HepG2 (cell line): Measurements from ENCODE around the gene EMP2. TPM values are rescaled to one million over a fixed set of nuclear protein-coding genes. Genes with fewer than 3 reads are reported as not detected.

Experiments
- ATAC-seq: fragments of 200-7000 bp; cut with Tn5 transposase; 3 replicates; pipeline ENCODE4 v1.9.1; 2020; ENCODE audit warnings: mild to moderate bottlenecking, moderate library complexity
- BruUV-seq: library from RNA; stranded (reverse); fragments of 400-500 nt; replicated peaks from 2 replicates; lab custom pipeline; 2021; lab: Mats Ljungman, UMichigan
- CTCF ChIA-PET: fragments of 300-600 bp; formaldehyde crosslinking; extraction: SDS; loops from one replicate; lab custom pipeline; 2021; ENCODE audit warnings: low total read pairs, inconsistent platforms, low intra/inter-chr PET ratio; lab: Yijun Ruan, JAX
- POLR2A ChIA-PET: fragments of 350-600 bp; sonication (Branson Sonifier 250); formaldehyde crosslinking; loops from one replicate; lab custom pipeline; 2020; ENCODE audit warnings: antibody characterized with exemption, inconsistent platforms; lab: Yijun Ruan, JAX
- DNase-seq: peaks from one replicate; pipeline ENCODE4 v3.0.0-alpha.2; 2015; ENCODE audit warnings: low spot score
- FAIRE-seq: peaks from 3 replicates; lab custom pipeline; 2011; peaks lifted over from hg19 to GRCh38; lab: Jason Lieb, UNC
- H2AFZ ChIP-seq: one replicate; pipeline ENCODE4 v1.6.1; 2011; ENCODE audit warnings: low read length, inconsistent platforms
- H3K27ac ChIP-seq: fragments of 300-600 bp; 3 replicates; pipeline ENCODE4 v1.8.0; 2011; ENCODE audit warnings: mixed run types, mild to moderate bottlenecking, mixed read lengths, low read length, inconsistent platforms; ENCODE audit not compliant: insufficient read depth; ENCODE audit errors: extremely low read length
- H3K27me3 ChIP-seq, 2 experiments: fragments of 200-600 bp in 1 of 2; 2 replicates in 1 of 2; 3 replicates in 1 of 2; pipeline versions ENCODE4 v1.6.0 to v1.8.0; 2011; ENCODE audit warnings: low read length in 2 of 2, mild to moderate bottlenecking in 2 of 2, moderate library complexity in 2 of 2, inconsistent platforms in 1 of 2; ENCODE audit not compliant: insufficient read depth in 2 of 2, control insufficient read depth in 1 of 2
- H3K36me3 ChIP-seq, 2 experiments: fragments of 200-600 bp in 1 of 2; replicated peaks in 1 of 2; 2 replicates in 1 of 2; 3 replicates in 1 of 2; pipeline versions ENCODE4 v1.5.1 to v1.8.0; 2011; ENCODE audit warnings: low read length in 2 of 2, inconsistent platforms in 1 of 2; ENCODE audit not compliant: insufficient read depth in 2 of 2, control insufficient read depth in 1 of 2
- H3K4me1 ChIP-seq: 2 replicates; pipeline ENCODE4 v1.5.1; 2012; ENCODE audit warnings: low read length, inconsistent platforms; ENCODE audit not compliant: insufficient read depth
- H3K4me2 ChIP-seq: 2 replicates; pipeline ENCODE4 v1.6.0; 2011; ENCODE audit warnings: low read depth, low read length, inconsistent platforms
- H3K4me3 ChIP-seq, 3 experiments: fragments of 200-600 bp in 1 of 3; sonication (generic), shearing (Covaris generic) in 1 of 3; replicated peaks in 1 of 3; 2 replicates each; pipeline ENCODE4 v1.5.1; 2011 to 2016; ENCODE audit warnings: low read length in 3 of 3, inconsistent platforms in 2 of 3, low read depth in 2 of 3, mild to moderate bottlenecking in 2 of 3, control low read depth in 1 of 3, mixed read lengths in 1 of 3; ENCODE audit not compliant: insufficient read depth in 1 of 3
- H3K79me2 ChIP-seq: one replicate; pipeline ENCODE4 v1.6.1; 2011; ENCODE audit warnings: low read length, inconsistent platforms; ENCODE audit not compliant: insufficient read depth
- H3K9ac ChIP-seq: 2 replicates; pipeline ENCODE4 v1.6.0; 2011; ENCODE audit warnings: mild to moderate bottlenecking, low read depth, low read length, inconsistent platforms; ENCODE audit not compliant: insufficient read depth
- H3K9me3 ChIP-seq: 2 replicates; pipeline ENCODE4 v1.5.1; 2012; ENCODE audit warnings: mild to moderate bottlenecking, low read length
- H4K20me1 ChIP-seq: 2 replicates; pipeline ENCODE4 v1.6.0; 2011; ENCODE audit warnings: inconsistent platforms, mild to moderate bottlenecking, low read length, moderate library complexity; ENCODE audit not compliant: insufficient read depth
- ATF7-NPFF ChIP-seq: sonication (generic); formaldehyde crosslinking; IDR thresholded peaks from 2 replicates; pipeline ENCODE4 v1.8.1; 2023; ENCODE audit warnings: mild to moderate bottlenecking, low read depth, missing genetic modification reagents, moderate library complexity
- CEBPB ChIP-seq: IDR thresholded peaks from 2 replicates; pipeline ENCODE4 v1.6.1; 2011; ENCODE audit warnings: low read depth, low read length, improper control_type of control experiment, borderline replicate concordance
- FIP1L1 ChIP-seq: fragments of 200-400 bp; formaldehyde crosslinking; IDR thresholded peaks from 2 replicates; pipeline ENCODE4 v1.6.1; 2018; ENCODE audit warnings: low read depth, mild to moderate bottlenecking, low read length, moderate library complexity, borderline replicate concordance; ENCODE audit not compliant: insufficient read depth
- YEATS4 ChIP-seq: sonication (generic); formaldehyde crosslinking; IDR thresholded peaks from 2 replicates; pipeline ENCODE4 v1.4.0; 2020; ENCODE audit warnings: missing genetic modification reagents, borderline replicate concordance
- ZNF563 ChIP-seq: sonication (generic); formaldehyde crosslinking; IDR thresholded peaks from 2 replicates; pipeline ENCODE4 v1.8.0; 2022; ENCODE audit warnings: mild to moderate bottlenecking, moderate library complexity, missing genetic modification reagents
- WGBS: methylation state at CpG from one replicate; pipeline ENCODE4 v1.1.6; 2017; ENCODE audit warnings: low lambda C conversion rate; 5-methylcytosine and 5-hydroxymethylcytosine counted together
- in situ Hi-C: cut with HindIII; loops from 2 replicates; pipeline ENCODE4 v1.10.0; 2017; ENCODE audit warnings: low pct_unique_long_range_greater_than_20kb; ENCODE audit not compliant: extremely low pct_ligation_motif_present
- intact Hi-C: fragments of 100-400 bp; cut with micrococcal nuclease; formaldehyde crosslinking; loops from one replicate; pipeline ENCODE4 v1.10.0; 2022; ENCODE audit not compliant: unreplicated experiment
- polyA plus RNA-seq, 8 experiments: library from polyadenylated mRNA; depleted of rRNA in 3 of 8; stranded (reverse) in 7 of 8; unstranded in 1 of 8; fragments of >200 nt; fragmentation: Illumina TruSeq in 4 of 8; extraction: Trizol in 4 of 8; gene quantifications; 2 replicates each; pipeline versions ENCODE4 v1.2.1 to v1.2.3, GENCODE V29; 2011 to 2016; ENCODE audit warnings: low read depth in 4 of 8, missing spikeins in 1 of 8, mixed read lengths in 1 of 8; ENCODE audit not compliant: insufficient read depth in 1 of 8
- total RNA-seq, 5 experiments: library from RNA; depleted of rRNA; stranded (reverse); fragments of >200 nt; fragmentation: Illumina TruSeq; extraction: Trizol; gene quantifications; 2 replicates each; pipeline ENCODE4 v1.2.3, GENCODE V29; 2016; ENCODE audit warnings: low read depth in 1 of 5
- TF ChIP-seq, protein P1 (sequence below): sonication (generic); formaldehyde crosslinking; IDR thresholded peaks from 2 replicates; pipeline ENCODE4 v1.4.0; 2020; ENCODE audit warnings: missing genetic modification reagents, borderline replicate concordance

Gene EMP2
- total and polyA plus RNA-seq, 2 of the 13 experiments (the other 11 are each of a cell fraction or from before 2014, with no cell fraction given): 24.6 to 91.2 TPM

DNA sequence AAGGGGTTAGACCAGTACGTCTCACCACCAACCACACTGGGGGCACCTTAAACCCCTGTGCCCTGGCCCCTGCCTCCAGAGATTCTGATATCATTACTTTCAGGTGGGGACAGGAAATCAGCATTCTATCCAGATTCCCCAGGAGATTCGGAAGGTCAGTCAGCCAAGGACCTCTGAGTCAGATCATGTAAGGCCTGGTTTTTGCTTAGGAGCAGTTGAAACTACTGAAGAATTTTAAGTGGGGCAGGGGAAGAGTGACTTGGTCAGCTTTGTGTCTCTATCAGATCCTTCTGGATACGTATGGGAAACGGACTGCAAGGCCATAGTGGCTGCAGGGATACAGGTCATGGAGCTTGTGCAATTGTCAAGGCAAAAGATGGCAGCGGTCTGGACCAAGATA, 9.0 kb downstream of the EMP2 start:
- POLR2A ChIA-PET: no interaction called here
- TF ChIP-seq ZNF563 (CRISPR knock-in tag) (no peak), ATF7-NPFF (CRISPR knock-in tag) (no peak), YEATS4 (no peak), FIP1L1 (no peak), CEBPB (no peak)
- TF ChIP-seq, protein P1, sequence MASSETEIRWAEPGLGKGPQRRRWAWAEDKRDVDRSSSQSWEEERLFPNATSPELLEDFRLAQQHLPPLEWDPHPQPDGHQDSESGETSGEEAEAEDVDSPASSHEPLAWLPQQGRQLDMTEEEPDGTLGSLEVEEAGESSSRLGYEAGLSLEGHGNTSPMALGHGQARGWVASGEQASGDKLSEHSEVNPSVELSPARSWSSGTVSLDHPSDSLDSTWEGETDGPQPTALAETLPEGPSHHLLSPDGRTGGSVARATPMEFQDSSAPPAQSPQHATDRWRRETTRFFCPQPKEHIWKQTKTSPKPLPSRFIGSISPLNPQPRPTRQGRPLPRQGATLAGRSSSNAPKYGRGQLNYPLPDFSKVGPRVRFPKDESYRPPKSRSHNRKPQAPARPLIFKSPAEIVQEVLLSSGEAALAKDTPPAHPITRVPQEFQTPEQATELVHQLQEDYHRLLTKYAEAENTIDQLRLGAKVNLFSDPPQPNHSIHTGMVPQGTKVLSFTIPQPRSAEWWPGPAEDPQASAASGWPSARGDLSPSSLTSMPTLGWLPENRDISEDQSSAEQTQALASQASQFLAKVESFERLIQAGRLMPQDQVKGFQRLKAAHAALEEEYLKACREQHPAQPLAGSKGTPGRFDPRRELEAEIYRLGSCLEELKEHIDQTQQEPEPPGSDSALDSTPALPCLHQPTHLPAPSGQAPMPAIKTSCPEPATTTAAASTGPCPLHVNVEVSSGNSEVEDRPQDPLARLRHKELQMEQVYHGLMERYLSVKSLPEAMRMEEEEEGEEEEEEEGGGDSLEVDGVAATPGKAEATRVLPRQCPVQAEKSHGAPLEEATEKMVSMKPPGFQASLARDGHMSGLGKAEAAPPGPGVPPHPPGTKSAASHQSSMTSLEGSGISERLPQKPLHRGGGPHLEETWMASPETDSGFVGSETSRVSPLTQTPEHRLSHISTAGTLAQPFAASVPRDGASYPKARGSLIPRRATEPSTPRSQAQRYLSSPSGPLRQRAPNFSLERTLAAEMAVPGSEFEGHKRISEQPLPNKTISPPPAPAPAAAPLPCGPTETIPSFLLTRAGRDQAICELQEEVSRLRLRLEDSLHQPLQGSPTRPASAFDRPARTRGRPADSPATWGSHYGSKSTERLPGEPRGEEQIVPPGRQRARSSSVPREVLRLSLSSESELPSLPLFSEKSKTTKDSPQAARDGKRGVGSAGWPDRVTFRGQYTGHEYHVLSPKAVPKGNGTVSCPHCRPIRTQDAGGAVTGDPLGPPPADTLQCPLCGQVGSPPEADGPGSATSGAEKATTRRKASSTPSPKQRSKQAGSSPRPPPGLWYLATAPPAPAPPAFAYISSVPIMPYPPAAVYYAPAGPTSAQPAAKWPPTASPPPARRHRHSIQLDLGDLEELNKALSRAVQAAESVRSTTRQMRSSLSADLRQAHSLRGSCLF (CRISPR knock-in tag): no peak
- TF ChIP-seq, all 625 proteins: peak for 0
- Histone ChIP-seq H3K79me2 (peaks cover 55% of the 10 kb centered on the region), H3K27me3 (no peaks in the 10 kb centered on the region), H3K4me3 (no peak overlapping the region), H3K27ac (no peak overlapping the region), H3K9me3 (no peaks in the 10 kb centered on the region), H3K9ac (no peak overlapping the region), H3K4me1 (peaks cover 4% of the 10 kb centered on the region; the same call in 1 of the 2 replicates), H2AFZ (no peak overlapping the region), H4K20me1 (peaks cover 54% of the 10 kb centered on the region; the same call in 1 of the 2 replicates), H3K4me2 (no peak overlapping the region), H3K36me3 (peaks cover 0 to 7% of the 10 kb centered on the region in 2 experiments; a peak in 4 of 5 replicates)
- DNase-seq (no peak), FAIRE-seq (no peak), ATAC-seq (no peak)
- no TSS peak for BruUV-seq
- 67% methylated on average over 5 of the region's 5 CpGs for WGBS
- CTCF ChIA-PET: no interaction called here
- in situ Hi-C loops: no loop called here
- intact Hi-C loops: no loop called here
